ENCODE results near the gene GPR161.

DNA sequence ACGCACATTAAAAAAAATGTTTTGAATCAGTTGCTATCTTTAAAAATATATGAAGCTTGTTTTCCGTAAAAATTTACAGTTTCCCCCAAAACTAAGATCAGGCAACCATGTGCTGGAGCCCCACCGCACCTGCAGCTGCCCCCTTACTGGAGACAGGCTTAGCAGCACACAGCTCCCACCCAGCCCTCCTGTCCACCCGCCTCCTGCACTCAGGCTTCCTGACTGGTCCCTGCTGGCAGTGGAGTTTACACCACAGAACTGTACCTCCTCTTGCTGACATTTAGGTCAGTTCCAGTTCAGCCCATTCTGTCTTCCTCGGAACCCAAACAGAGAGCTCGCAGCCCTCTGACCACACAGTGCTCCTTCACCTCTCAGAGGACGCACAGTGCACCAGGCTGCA lies 2.1 kb downstream of the GPR161 start:
- TF ChIP-seq POLR2A (IDR thresholded peaks at IDR 0.05) (no peak), CTCF (IDR thresholded peaks at IDR 0.05) (no peak)

Data from tibial nerve (tissue), 3 donors.